Left forelimb (tissue), 1 donor: ENCODE measurements around the gene RABEP2.
"Not testable (repeated sequence)": the region's sequence is repeated elsewhere in the genome, so short reads cannot be mapped to it uniquely, and the experiment has no call there.

Experiments
- DNase-seq: peaks from one replicate; pipeline ENCODE4 v3.0.0-alpha.2; 2018; ENCODE audit warnings: low spot score

Gene RABEP2

DNA sequence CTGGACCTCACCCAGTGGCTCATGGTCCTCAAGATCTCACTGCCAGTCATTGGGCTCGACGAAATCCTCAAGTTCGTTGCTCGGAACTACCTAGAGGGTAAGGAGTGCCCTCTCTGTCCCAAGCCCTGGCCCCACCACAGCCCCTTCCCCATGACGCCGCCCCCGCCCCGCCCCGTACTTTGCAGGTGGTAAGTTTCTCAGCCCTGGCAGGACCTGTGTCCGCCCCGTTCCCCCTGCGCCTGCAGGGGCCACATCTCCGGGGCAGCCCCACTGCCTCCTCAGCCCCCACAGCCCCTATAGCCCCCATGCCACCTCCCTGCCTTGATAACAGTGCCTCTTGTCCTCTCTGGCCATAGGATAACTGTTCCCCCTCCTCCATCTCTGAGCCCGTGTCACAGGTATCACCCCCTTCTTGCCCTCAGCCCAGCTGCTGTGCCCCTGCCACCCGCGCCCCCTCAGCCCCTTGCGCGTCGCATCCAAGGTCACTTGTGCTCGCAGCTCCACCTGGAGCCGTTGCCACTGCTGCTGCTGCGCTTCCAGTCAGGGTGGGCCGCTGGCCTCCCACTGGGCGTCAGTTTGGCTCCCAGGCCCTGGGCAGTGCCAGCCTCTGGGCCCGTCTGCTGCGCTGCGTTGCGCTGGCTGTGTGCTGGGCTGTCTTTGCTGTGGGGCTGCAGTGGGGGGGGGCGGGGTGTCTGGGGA lies 21.5 kb downstream of the RABEP2 start:
- no peak for DNase-seq

GRCh38 chr16:28902909-28903308 lies 22.1 kb downstream of the RABEP2 start:
- no peak for DNase-seq

- DNase-seq: no peak
Observed at GRCh38 chr16:28901862-28902261, 23.2 kb downstream of the RABEP2 start.

GRCh38 chr16:28900601-28901000 lies 24.4 kb downstream of the RABEP2 start:
- no peak for DNase-seq

DNA sequence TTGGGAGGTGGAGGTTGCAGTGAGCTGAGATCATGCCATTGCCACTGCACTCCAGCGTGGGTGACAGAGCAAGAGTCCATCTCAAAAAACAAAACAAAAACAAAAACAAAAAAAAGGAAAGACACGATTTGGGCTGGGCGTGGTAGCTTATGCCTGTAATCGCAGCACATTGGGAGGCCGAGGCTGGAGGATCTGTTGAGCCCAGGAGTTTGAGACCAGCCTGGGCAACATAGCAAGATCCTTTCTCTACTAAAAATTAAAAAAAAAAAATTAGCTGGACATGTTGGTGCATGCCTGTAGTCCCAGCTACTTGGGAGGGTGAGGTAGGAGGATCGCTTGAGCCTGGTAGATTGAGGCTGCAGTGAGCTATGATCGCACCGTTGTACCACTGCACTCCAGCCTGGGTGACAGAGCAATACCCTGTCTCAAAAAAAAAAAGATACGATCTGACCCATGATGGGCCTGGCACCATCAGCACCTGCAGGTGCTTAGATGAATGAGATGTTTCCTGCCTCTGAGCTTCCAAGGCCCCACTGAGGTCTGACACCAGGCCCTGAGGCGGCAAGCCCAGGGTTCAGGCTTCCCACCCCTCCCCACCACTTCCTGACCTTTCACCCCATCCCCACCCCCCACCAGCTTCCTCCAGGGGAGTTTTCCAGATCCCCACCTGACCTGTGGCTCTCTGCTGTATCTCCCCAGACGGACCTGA lies 25.0 kb downstream of the RABEP2 start:
- no peak for DNase-seq

DNA sequence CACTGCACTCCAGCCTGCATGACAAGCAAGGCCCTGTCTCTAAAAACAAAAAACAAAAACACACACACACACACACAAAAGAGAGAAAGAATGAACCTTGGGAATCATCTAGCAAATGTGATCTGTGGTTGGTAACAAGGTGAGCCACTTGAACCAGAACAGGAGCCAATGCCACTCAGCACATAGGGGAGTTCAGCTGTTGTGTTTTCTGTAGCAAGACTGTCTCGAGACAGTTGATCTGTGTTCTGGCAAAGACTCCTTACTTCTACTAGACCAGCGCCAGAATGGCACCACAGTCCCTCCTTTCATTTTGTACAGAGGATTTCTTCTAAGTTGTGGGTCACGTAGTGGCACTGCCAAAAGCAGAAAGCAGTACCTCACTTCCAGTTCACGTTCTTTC lies 26.1 kb downstream of the RABEP2 start:
- DNase-seq: no peak

GRCh38 chr16:28898266-28898665 lies 26.8 kb downstream of the RABEP2 start:
- no peak for DNase-seq

GRCh38 chr16:28897826-28898225 lies 27.2 kb downstream of the RABEP2 start:
- no peak for DNase-seq

DNA sequence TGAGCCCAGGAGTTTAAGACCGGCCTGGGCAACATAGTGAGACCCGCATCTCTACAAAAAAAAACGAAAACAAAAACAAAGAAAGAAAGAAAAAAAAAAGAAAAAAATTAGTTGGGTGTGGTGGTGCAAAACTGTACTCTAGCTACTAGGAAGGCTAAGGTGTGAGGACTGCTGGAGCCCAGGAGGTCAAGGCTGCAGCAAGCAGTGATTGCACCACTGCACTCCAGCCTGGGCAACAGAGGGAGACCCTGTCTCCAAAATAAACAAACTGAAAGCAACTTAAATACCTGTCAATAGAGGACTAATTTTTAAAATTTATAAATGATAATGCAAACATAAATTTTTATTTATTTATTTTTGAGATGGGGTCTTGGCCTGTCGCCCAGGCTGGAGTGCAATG lies 29.4 kb downstream of the RABEP2 start:
- DNase-seq: no peak

- no peak for DNase-seq
Observed at GRCh38 chr16:28893291-28893690, 31.7 kb downstream of the RABEP2 start.

- DNase-seq: no peak
Observed at GRCh38 chr16:28891964-28892890, 32.8 kb downstream of the RABEP2 start.

DNA sequence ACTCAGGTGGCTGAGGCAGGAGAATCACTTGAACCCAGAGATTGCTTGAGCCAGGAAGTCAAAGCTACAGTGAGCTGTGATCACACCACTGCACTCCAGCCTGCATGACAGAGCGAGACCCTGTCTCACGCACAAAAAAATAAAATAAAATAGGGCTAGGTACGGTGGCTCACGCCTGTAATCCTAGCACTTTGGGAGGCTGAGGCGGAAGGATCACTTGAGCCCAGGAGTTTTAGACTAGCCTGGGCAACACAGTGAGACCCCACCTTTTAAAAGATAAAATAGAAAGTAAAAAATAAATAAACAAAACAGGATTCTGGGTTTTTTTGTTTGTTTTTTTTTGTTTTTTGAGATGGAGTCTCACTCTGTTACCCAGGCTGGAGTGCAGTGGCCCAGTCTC lies 34.7 kb downstream of the RABEP2 start:
- not testable (repeated sequence) for DNase-seq

DNA sequence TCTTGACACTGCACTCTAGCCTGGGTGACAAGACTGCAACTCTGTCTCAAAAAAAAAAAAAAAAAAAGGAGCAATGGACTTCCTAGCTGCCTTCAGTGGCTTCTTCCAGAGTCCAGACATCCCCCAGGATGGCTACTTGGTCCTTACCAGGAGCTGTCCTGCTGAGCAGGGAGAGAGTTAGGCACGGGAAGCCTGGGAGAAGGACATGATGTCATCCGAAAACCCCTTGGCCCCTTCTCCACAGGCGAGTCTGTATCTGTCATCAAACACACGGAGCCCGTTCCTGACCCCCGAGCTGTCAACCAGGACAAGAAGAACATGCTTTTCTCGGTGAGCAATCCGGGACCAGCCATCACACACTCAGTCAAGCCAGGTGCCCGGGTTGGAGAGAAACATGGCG lies 38.1 kb downstream of the RABEP2 start:
- no peak for DNase-seq

GRCh38 chr16:28884045-28884444 lies 41.0 kb downstream of the RABEP2 start:
- DNase-seq: no peak

DNA sequence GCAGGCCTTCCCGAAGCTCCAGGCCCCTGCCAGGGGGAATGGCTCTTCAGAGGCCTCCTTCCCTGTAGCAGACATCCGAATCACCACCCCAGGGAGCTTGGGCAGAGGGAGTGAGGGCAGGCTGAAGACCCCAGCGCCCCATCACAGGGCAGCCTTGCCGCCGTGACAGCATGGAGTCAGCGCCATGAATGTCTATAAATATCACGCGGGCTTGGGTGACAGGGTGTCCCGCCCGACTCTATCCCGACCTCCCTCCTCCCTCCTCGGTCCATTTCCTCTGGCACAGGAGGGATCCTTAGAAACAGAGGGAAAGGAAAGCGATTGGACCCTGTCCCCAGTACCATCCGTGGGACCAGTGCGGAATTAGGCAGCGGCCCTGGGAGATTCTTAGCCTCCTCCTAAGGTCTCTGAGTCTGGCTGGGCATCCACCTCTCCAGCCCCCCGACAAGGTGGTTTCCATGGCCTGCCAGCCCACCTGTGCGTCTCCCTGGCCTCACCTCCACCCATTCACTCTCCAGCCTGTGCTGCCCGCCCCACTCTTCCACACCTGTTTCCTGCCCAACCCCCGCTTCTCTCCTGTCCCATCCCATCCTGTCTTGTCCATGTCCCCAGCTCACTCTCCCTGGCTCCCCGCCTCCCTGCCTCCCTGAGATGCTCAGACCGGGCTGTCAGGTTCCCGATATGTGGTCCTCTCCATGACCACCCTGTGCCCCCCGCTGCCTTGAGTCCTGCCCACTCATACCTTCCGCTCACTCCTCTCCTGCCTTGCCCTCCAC lies 41.6 kb downstream of the RABEP2 start:
- DNase-seq: no peak

- no peak for DNase-seq
Observed at GRCh38 chr16:28882551-28883160, 42.4 kb downstream of the RABEP2 start.

GRCh38 chr16:28881565-28881964 lies 43.5 kb downstream of the RABEP2 start:
- DNase-seq: not testable (repeated sequence)

- no peak for DNase-seq
Observed at GRCh38 chr16:28880955-28881354, 44.1 kb downstream of the RABEP2 start.

- DNase-seq: no peak
Observed at GRCh38 chr16:28880589-28880915, 44.5 kb downstream of the RABEP2 start.

- peak; percentile 89 for DNase-seq
Observed at GRCh38 chr16:28879841-28880588, 45.0 kb downstream of the RABEP2 start.
